GM19395 (cell line): ENCODE data around the gene THRSP.
A peak's percentile ranks its signal among the peaks of the same experiment; 100 is the strongest.
"Not testable (repeated sequence)": the region's sequence is repeated elsewhere in the genome, so short reads cannot be mapped to it uniquely, and the experiment has no call there.

Experiments used
- ATAC-seq: cut with Tn5 transposase; IDR thresholded peaks from one replicate; pipeline ENCODE4 v1.9.1; 2021; ENCODE audit warnings: mild to moderate bottlenecking, moderate library complexity; ENCODE audit not compliant: unreplicated experiment

THRSP gene

DNA sequence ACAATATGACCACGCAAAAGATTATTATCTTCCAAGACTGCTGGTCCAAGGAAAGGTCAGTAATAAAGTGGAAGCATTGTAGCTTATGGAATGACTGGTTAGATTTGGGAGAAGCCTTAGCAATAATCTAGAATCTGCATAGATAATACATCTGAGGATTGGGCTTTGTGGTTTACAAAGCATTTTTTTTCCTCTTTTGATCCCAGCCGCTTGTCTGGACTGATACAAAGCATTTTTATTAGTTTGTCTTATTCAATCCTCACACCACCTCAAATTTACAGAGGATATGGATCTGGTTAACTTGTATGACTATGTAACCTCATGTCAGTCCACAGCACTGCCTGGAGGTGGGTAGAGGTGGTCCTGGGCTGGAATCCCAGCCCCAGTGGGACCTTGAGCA, 990 bp upstream of the THRSP start:
- ATAC-seq: no peak

DNA sequence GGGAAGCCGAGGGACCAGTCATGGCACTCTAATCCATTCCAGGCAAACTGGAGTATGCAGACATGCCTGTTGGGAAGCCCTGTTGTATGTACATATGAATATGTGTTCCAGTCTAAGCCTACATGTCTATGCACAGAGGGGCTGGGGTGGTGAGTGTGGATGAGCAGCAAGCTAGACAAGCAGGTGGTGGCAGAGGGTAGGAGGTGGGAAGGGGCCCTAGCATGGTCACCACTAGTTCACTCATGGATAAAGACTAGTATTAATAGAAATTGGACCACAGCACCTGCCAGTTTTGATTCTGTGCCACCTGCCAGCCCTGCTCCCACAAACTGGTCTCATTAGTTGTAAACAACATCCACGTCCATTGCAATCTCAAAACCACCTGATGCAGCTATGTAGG, 1.5 kb downstream of the THRSP start:
- ATAC-seq: no peak

DNA sequence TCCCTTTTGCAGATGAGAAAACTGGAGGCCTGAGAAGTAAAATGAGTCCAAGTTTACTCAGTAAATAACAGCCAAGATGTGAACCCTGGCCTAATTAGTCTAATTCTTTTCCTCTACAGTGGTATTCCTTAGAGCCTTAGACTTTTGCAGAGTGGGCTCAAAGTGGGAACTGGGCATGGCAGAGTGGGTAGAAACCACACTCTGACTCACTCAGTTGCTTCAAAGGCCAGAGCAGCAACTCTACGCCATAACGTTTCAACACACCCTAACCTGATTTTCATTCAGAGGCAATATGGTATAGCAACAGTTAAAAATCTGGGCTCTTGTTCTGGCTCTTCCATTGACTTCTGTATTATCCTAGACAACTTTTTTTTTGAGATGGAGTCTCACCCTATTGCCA, 2.8 kb downstream of the THRSP start:
- no peak for ATAC-seq

DNA sequence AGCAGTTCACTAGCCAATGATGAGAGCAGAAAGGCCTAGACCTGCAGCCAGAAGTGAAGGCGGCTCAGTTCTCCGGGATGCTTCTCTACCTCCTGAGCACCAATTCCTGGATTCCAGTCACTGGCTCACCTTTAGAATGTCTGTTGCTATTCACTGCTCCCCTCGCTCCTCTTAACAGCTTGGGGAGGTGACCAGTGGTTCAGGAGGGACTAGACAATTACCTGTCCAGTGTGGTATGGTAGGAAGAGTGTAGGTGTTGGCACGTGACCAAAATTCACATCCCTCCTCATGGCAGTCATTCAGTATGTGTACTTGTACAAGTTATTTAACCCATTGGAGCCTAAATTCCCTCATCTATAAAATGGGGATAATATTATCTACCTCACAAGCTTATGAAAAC, 4.0 kb downstream of the THRSP start:
- no peak for ATAC-seq

DNA sequence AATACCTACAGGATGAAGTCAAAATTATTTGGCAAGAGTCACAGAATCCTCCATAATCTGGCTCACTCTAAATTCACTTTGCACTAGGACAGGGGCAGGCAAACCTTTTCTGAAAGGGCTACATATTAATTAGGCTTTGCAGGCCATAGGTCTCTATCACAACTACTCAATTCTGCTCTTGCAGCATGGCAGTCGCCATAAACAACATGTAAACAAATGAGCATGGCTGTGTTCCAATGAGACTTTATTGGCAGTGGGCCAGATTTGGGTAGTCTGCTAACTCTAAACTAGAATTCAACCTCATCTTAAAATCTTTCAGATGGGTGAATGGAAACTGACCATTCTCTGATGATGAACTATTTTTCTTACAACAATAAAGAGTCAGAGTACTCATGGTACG, 5.8 kb downstream of the THRSP start:
- ATAC-seq: no peak

DNA sequence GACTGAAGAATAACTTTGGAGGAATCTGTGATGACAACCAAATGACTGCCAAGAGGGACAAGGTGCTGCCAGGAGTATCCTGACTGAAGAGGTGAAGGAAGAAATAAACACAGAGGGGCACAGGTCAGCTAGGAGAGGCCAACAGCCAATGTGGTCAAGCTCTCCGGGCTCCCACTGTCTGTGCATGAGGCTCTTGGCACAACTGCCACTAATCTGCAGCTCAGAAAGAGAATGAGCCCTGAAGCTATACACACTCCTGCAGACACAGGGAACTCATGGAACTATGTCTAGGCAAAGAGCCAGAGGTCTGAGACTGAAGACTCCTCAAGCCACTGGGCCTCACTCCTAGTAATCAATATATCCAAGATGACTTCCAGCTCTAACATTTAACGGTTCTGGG, 7.0 kb downstream of the THRSP start:
- no peak for ATAC-seq

DNA sequence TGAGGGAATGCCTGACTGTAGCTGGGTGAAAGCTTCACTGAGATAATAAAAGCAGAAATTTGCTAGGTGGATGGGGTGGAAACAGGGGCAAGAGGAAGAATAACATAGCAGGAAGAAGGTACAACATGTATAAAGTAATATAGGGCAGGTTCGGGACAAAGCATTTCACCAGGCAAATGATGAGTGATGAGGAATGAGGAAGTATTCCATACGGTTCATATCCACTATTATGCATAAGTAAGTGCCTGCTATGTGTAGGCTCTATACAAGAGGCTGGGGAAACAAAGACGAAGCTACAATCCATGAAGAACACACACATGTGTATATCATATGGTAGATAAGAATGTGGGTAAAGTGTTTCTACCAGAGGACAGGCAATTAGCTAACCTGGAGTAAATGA, 8.1 kb downstream of the THRSP start:
- ATAC-seq: no peak

DNA sequence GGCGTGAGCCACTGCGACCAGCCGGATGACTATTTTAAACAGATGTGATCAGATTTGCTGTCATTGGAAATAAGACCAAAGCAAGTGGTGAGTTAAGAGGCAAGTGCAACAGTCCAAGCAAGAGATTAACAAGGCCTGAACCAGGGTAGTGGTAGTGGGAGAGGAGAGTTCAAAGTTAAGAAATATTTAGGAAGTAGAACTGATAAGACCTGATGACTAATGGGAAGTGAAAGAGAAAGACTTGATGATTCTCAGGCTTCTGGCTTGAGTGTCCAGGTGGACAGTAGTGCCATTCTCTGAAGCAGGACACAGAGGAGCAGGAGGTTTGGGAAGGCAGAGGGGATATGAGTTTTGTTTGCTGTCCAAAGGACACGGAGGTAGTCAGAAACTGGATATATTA, 8.8 kb downstream of the THRSP start:
- no peak for ATAC-seq

DNA sequence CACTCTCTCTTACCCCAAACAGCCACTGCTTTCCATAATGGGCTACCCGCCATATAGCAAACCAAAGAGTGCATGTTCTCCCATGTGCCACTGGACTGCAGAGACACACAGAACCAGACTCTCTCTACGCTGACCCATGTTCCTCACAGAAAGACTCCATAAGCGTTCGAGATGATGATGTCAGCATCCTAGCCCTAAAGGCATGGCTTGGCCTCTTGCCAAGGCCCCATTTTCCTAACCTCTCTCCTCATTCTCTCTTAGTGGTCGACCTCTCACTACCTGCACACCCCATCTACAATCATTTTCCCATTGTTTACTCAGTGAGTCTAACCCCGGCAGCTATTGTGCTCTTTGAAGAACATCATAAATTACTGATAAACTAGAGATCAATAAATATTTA, 11.1 kb downstream of the THRSP start:
- no peak for ATAC-seq

DNA sequence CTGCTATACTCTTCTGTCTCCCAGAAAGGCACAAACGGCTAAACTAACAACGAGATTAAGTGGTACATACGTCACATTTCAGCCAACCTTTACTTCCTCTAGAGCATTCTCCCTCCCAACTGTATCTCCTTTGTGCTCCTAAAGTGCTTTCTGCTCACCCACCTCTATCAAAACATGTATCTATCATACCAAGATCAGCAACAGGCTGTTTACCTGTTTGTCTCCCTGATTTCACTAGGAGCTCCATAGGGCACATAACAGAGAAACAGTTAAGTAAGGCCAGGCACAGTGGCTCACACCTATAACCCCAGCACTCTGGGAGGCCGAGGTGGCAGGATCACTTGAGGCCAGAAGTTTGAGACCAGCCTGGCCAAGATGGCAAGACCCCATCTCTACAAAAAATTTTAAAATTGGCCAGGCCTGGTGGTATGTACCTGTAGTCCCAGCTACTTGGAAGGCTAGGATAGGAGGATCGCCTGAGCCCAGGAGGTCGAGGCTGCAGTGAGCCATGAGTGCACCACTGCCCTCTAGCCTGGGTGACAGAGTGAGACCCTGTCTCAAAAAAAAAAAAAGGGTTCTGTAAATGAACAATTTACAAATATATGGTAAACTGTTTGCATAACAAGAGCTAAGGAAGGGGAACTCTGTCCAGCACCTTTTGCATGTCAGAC, 13.2 kb downstream of the THRSP start:
- no peak for ATAC-seq

DNA sequence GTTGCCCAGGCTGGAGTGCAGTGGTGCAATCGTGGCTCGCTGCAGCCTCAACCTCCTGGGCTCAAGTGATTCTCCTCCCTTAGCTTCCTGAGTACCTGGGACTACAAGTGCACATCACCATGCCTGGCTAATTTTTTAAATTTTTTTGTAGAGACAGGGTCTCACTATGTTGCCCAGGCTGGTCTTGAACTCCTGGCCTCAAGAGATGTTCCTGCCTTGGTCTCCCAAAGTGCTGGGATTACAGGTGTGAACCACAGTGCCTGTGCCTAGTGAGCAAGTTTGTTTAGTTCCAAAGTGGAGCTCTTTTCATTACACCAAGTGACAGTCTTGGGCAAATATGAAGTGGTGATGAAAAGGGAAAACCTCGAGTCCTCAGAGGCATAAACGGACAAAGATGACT, 13.9 kb downstream of the THRSP start:
- not testable (repeated sequence) for ATAC-seq

DNA sequence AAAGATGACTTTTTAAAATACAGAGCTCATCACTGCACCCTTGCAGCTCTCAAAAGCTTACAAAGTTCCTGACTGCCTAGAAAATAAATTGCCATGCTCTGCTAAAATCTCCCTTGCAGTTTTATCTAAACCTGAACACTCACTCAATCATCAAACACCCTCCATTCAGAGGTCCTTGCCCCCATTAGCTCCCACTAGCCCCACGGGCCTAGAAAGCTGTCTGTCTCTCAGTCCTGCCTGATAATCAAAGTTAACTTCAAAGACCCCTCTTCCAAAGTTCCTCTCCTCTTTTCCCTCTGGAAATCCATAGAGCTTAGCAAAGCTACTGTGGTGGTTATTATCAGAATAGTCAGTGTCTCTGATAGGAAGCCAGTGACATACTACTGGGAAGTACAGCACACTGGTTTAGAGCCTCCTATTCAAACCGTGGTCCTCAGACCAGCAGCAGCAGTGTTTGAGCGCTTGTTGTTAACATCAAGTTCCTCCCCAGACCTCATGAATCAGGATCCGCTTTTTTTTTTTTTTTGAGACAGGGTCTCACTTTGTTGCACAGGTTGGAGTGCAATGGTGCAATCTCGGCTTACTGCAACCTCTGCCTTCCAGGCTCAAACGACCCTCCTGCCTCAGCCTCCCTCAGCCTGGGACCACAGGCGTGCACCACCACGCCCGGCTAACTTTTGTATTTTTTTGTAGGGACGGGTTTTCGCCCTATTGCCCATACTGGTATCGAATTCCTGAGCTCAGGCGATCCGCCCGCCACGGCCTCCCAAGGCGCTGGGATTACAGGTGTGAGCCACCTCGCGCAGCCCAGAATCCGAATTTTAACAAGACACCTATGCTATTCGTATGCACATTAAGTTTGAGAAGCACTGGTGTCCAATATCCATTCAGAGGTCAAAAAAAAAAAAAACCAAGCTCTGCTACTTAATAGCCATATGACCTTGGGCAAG, 14.8 kb downstream of the THRSP start:
- ATAC-seq: no peak

DNA sequence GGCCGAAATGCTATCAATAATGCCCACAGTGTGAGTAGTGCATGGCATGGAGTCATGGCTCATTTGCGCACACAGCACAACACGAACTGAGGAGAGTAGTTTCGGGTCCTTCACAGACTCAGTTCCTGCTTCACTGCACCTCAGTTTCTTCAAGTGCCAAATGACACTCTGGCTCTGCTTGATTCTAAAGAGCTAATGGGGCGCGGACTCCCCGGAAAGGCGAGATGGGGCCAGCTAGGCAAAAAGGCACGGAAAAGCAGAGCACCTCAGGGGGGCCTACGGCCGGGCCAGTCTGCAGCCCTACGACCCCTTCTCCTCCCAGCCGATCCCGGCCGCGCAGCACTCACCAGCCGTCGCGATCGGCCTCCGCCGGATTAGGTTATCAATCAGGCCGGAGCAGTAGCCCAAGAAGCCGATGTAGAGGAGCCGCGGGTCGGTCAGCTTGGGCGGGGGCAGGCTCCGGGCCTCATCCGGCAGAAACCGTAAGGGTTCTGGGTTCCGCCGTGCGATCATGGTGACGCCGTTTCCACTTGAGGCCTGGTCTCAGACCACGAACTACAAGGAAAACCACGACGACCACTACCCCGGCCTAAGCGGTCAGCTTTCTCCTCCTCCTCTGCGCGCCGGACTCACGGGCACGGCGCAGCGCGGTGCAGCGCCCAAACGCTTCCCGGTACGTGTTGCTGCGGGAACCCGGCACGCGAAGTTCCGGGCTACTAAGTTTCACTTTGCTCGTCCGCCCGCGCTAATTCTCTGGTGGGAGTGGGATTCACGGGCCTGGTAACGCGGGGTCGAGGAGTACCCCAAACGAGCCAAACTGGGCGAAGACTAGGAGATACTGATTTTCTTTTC, 15.8 kb downstream of the THRSP start, which contains the start of gene NDUFC2:
Gene NDUFC2 (minus strand): TSS at position 631 of the 852 bp plus-strand sequence. CDS start 118 bp downstream, at position 513.
- peak; percentile 79 for ATAC-seq

DNA sequence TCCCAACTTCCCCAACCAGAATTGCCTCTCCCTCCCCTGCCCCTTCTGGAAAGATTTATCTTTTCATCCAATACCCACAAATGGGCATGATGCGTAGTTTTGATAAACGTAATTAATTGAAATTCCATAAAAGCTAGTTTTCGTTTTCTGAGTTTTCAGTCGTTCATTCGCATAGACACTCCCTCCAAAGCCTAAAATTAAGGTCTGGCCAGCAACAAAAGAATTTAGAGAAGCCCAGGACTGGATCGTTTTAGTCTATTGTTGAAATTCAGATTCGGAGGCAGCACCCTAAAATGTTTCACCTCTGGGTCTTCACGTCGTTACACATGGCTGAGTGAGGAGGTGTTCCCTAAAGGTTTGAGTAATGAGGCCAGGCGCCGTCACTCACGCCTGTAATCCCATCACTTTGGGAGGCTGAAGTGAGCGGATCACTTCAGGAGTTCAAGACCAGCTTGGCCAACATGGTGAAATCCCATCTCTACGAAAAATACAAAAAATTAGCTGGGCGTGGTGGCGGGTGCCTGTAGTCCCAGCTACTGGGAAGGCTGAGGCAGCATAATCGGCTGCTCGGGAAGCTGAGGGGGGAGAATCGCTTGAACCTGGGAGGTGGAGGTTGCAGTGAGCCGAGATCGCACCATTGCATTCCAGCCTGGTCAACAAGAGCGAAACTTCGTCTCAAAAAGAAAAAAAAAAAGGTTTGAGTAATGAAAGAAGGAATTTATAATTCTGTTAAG, 16.6 kb downstream of the THRSP start:
- no peak for ATAC-seq

DNA sequence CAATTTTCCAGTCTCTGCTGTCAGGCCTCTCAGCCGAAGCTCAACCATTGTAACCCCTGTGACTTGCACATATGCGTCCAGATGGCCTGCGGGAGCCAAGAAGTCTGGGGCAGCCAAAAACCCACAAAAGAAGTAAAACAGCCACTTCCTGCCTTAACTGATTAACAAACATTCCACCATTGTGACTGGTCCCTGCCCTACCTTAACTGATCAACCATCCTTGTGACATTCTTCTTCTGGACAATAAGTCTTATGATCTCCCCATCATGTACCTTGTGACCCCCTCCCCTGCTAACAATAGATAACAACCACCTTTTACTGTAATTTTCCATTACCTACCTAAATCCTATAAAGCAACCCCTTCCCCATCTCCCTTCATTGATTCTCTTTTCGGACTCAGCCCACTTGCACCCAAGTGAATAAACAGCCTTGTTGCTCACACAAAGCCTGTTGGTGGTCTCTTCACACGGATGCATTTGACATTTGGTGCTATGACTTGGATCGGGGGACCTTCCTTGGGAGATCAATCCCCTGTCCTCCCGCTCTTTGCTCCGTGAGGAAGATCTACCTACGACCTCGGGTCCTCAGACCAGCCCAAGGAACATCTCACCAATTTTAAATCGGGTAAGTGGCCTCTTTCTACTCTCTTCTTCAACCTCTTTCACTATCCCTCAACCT, 17.3 kb downstream of the THRSP start:
- ATAC-seq: no peak

DNA sequence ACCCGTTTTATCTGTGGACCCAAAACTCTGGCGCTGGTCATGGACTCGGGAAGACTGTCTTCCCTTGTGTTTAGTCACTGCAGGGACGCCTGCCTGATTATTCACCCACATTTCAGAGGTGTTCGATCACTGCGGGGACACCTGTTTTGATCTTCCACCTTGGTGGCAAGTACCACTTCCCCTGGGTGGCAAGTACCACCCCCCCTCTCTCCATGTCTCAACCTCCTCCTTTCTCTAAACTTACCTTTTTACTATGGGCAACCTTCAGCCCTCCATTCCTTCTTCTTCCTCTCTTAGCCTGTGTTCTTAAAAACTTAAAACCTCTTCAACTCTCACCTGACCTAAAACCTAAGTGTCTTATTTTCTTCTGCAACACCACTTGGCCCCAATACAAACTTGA, 17.9 kb downstream of the THRSP start:
- no peak for ATAC-seq

DNA sequence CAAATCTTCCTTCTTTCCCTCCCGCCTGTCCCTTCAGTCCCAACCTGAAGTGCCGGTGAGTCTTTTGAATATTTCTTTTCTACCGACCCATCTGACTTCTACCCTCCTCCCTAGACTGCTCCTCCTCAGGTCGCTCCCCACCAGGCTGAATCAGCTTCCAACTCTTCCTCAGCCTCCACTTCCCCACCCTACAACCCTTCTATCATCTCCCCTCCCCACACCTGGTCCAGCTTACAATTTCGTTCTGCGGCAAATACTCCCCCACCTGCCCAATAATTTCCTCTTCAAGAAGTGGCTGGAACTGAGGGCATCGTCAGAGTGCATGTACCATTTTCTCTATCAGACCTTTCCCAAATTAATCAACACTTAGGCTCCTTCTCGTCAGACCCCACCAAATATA, 18.5 kb downstream of the THRSP start:
- no peak for ATAC-seq

DNA sequence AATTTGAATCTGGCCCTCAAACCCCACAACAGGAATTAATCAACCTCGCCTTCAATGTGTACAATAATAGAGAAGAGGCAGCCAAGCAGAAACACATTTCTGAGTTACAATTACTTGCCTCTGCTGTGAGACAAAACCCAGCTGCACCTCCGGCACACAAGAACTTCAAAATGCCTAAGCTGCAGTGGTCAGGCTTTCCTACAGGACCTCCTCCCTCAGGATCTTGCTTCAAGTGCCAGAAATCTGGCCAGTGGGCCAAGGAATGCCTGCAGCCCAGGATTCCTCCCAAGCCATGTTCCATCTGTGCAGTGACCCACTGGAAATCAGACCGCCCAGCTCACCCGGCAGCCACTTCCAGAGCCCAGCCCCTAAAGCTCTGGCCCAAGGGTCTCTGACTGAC, 19.4 kb downstream of the THRSP start:
- ATAC-seq: no peak

DNA sequence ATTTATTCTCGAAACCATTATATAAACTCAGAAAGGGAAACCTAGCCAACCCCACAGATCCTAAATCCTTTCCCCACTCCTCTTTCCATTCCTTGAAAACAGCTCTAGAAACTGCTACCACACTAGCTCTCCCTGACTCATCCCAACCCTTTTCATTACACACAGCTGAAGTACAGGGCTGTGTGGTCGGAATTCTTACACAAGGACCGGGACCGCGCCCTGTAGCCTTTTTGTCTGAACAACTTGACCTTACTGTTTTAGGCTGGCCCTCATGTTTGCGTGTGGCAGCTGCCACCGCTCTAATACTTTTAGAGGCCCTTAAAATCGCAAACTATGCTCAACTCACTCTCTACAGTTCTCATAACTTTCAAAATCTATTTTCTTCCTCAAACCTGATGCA, 20.8 kb downstream of the THRSP start:
- not testable (repeated sequence) for ATAC-seq

DNA sequence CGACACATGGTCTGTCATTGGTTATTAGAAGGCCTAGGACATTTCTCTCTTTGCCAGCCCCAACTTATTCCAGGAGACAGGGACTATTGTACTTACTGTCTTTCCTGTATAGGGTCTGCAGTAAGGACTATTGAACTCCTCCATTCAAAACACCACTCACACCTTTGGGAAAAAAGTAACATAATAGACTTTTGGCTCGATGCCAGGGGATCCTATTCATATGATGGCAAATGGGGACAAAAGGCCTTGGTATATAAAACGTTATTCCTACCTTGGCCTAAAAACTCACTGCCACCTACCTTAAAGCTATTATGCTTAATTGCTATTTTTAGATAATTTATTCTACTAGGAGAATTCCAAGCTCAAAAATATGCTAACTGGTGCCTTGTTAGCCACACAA, 22.3 kb downstream of the THRSP start:
- ATAC-seq: no peak
